Measurements from ENCODE around the gene KCNK4. TPM values are rescaled to one million over a fixed set of nuclear protein-coding genes. Genes with fewer than 3 reads are reported as not detected.

KCNK4 gene
- total RNA-seq, 1 experiment from 2014 or later, result 0.26 TPM

GRCh38 chr11:64251753-64252002 is 39.4 kb upstream of the KCNK4 start:
- POLR2A ChIA-PET (ENCODE audit: low non-redundant PET), result no interaction called here
- intact Hi-C loops (cut with micrococcal nuclease; ENCODE audit: unreplicated experiment), result no loop called here
- no TSS peak for BruUV-seq (replicated peaks)
- Histone ChIP-seq H3K9me3 (ENCODE audit: low read depth, low read length, poor library complexity, severe bottlenecking) (no peaks in the 10 kb centered on the region), H3K4me1 (ENCODE audit: insufficient read depth, low read length, poor library complexity, severe bottlenecking) (peaks cover 27% of the 10 kb centered on the region), H3K4me3 (ENCODE audit: low read depth, low read length, poor library complexity, severe bottlenecking) (peak overlapping the region; percentile 79), H3K27me3 (replicated peaks; ENCODE audit: insufficient read depth, low read depth, low read length, poor library complexity) (no peaks in the 10 kb centered on the region), H3K27ac (ENCODE audit: low read depth, low read length, poor library complexity, severe bottlenecking) (peak overlapping the region; percentile 68), H3K36me3 (ENCODE audit: insufficient read depth, low read length, poor library complexity, severe bottlenecking) (peaks cover 25% of the 10 kb centered on the region)
- DNase-seq (ENCODE audit: low spot score), result no peak
- CTCF ChIA-PET, result interaction anchor here (0.6 to 1.7 kb wide), 9 partner anchors 10 to 70 kb away, joined by 3 to 11 read pairs (median 4); partner anchors contain the start of genes PRDX5 and TRMT112
- no peak for TF ChIP-seq EZH2 (IDR thresholded peaks at IDR 0.05; ENCODE audit: borderline replicate concordance, low read depth, low read length, poor library complexity, severe bottlenecking)
- no peak for TF ChIP-seq CTCF (conservative IDR thresholded peaks at IDR 0.05; ENCODE audit: low read depth, low read length)

GRCh38 chr11:64252003-64252872 is 38.9 kb upstream of the KCNK4 start:
- TSS peak; percentile 30 for BruUV-seq (replicated peaks)
- POLR2A ChIA-PET (ENCODE audit: low non-redundant PET), result no interaction called here
- CTCF ChIA-PET, result interaction anchor here (0.6 to 1.7 kb wide), 14 partner anchors 9 to 79 kb away, joined by 3 to 11 read pairs (median 5); partner anchors contain the start of genes PRDX5 and TRMT112
- peak; percentile 55 for DNase-seq (ENCODE audit: low spot score)
- peaks cover 27% of the 10 kb centered on the region for H3K4me1 ChIP-seq (ENCODE audit: insufficient read depth, low read length, poor library complexity, severe bottlenecking)
- peaks cover 27% of the 10 kb centered on the region for H3K36me3 ChIP-seq (ENCODE audit: insufficient read depth, low read length, poor library complexity, severe bottlenecking)
- no peaks in the 10 kb centered on the region for H3K27me3 ChIP-seq (replicated peaks; ENCODE audit: insufficient read depth, low read depth, low read length, poor library complexity)
- H3K27ac ChIP-seq (ENCODE audit: low read depth, low read length, poor library complexity, severe bottlenecking), result peak overlapping the region; percentile 68
- intact Hi-C loops (cut with micrococcal nuclease; ENCODE audit: unreplicated experiment), result no loop called here
- TF ChIP-seq EZH2 (IDR thresholded peaks at IDR 0.05; ENCODE audit: borderline replicate concordance, low read depth, low read length, poor library complexity, severe bottlenecking) (no peak), CTCF (conservative IDR thresholded peaks at IDR 0.05; ENCODE audit: low read depth, low read length) (peak; percentile 64)
- no peaks in the 10 kb centered on the region for H3K9me3 ChIP-seq (ENCODE audit: low read depth, low read length, poor library complexity, severe bottlenecking)
- peak overlapping the region; percentile 79 for H3K4me3 ChIP-seq (ENCODE audit: low read depth, low read length, poor library complexity, severe bottlenecking)

GRCh38 chr11:64253043-64253442 is 38.1 kb upstream of the KCNK4 start:
- Histone ChIP-seq H3K4me1 (ENCODE audit: insufficient read depth, low read length, poor library complexity, severe bottlenecking) (peaks cover 20% of the 10 kb centered on the region), H3K36me3 (ENCODE audit: insufficient read depth, low read length, poor library complexity, severe bottlenecking) (peaks cover 28% of the 10 kb centered on the region), H3K27me3 (replicated peaks; ENCODE audit: insufficient read depth, low read depth, low read length, poor library complexity) (no peaks in the 10 kb centered on the region), H3K4me3 (ENCODE audit: low read depth, low read length, poor library complexity, severe bottlenecking) (peak overlapping the region; percentile 79), H3K9me3 (ENCODE audit: low read depth, low read length, poor library complexity, severe bottlenecking) (no peaks in the 10 kb centered on the region), H3K27ac (ENCODE audit: low read depth, low read length, poor library complexity, severe bottlenecking) (no peak overlapping the region)
- ChIA-PET POLR2A (ENCODE audit: low non-redundant PET) (no interaction called here), CTCF (interaction anchor here (1.7 kb wide), 1 partner anchor 49 kb away, joined by 11 read pairs; no protein-coding TSS in a partner anchor)
- TF ChIP-seq EZH2 (IDR thresholded peaks at IDR 0.05; ENCODE audit: borderline replicate concordance, low read depth, low read length, poor library complexity, severe bottlenecking) (no peak), CTCF (conservative IDR thresholded peaks at IDR 0.05; ENCODE audit: low read depth, low read length) (no peak)
- BruUV-seq (replicated peaks), result no TSS peak
- intact Hi-C loops (cut with micrococcal nuclease; ENCODE audit: unreplicated experiment), result no loop called here
- no peak for DNase-seq (ENCODE audit: low spot score)

All from A673 (cell line).